RWPE2 (cell line): ENCODE results near the gene ZNF600.
"Not testable (repeated sequence)": the region's sequence is repeated elsewhere in the genome, so short reads cannot be mapped to it uniquely, and the experiment has no call there.

Experiments used
- ATAC-seq: fragments of 200-7000 bp; cut with Tn5 transposase; 3 replicates; pipeline ENCODE4 v1.9.1; 2021; ENCODE audit warnings: low read depth
- DNase-seq: peaks from one replicate; pipeline ENCODE4 v3.0.0-alpha.2; 2020; ENCODE audit warnings: low spot score
- H3K27ac ChIP-seq: fragments of 450-650 bp; 2 replicates; pipeline ENCODE4 v1.5.1; 2017; ENCODE audit warnings: mild to moderate bottlenecking; ENCODE audit not compliant: poor library complexity, severe bottlenecking
- H3K27me3 ChIP-seq: fragments of 250-450 bp; sonication (Bioruptor Pico); 2 replicates; pipeline ENCODE4 v1.5.1; 2021; ENCODE audit warnings: mild to moderate bottlenecking, moderate library complexity; ENCODE audit not compliant: insufficient read depth, poor library complexity, severe bottlenecking
- H3K36me3 ChIP-seq: fragments of 250-450 bp; sonication (Bioruptor Pico); 2 replicates; pipeline ENCODE4 v1.5.1; 2020; ENCODE audit warnings: low read depth, mild to moderate bottlenecking, moderate library complexity
- H3K4me1 ChIP-seq: fragments of 250-450 bp; sonication (Bioruptor Pico); 2 replicates; pipeline ENCODE4 v1.5.1; 2021; ENCODE audit warnings: mild to moderate bottlenecking, moderate library complexity; ENCODE audit not compliant: insufficient read depth, poor library complexity, severe bottlenecking
- H3K4me3 ChIP-seq: fragments of 250-450 bp; sonication (Bioruptor Pico); 2 replicates; pipeline ENCODE4 v1.5.1; 2021; ENCODE audit warnings: mild to moderate bottlenecking, moderate library complexity; ENCODE audit not compliant: severe bottlenecking
- H3K9me3 ChIP-seq: fragments of 250-450 bp; sonication (Bioruptor Pico); 2 replicates; pipeline ENCODE4 v1.5.1; 2021; ENCODE audit warnings: mild to moderate bottlenecking, moderate library complexity; ENCODE audit not compliant: severe bottlenecking
- CTCF ChIP-seq: fragments of 450-650 bp; IDR thresholded peaks from one replicate; pipeline ENCODE4 v1.5.1; 2017; ENCODE audit warnings: mild to moderate bottlenecking, moderate library complexity; ENCODE audit not compliant: poor library complexity, severe bottlenecking

ZNF600 gene

GRCh38 chr19:52722062-52723003, 64.3 kb downstream of the ZNF600 start:
- H3K4me1 ChIP-seq = peaks cover 11% of the 10 kb centered on the region
- H3K36me3 ChIP-seq = peaks cover 6% of the 10 kb centered on the region
- no peaks in the 10 kb centered on the region for H3K9me3 ChIP-seq
- no peak overlapping the region for H3K4me3 ChIP-seq
- H3K27me3 ChIP-seq = no peaks in the 10 kb centered on the region
- H3K27ac ChIP-seq = peak overlapping the region; percentile 43
- DNase-seq = peak; percentile 80
- no peak for TF ChIP-seq CTCF
- ATAC-seq = peak; percentile 95

DNA sequence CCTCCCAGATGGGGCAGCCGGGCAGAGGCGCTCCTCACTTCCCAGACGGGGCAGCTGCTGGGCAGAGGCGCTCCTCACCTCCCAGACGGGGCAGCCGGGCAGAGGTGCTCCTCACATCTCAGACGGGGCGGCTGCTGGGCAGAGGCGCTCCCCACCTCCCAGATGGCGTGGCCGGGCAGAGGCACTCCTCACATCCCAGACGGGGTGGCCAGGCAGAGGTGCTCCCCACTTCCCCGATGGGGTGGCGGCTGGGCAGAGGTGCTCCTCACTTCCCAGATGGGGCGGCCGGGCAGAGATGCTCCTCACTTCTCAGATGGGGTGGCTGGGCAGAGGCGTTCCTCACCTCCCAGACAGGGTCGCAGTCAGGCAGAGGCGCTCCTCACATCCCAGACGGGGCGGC, 66.0 kb downstream of the ZNF600 start:
- H3K9me3 ChIP-seq, ATAC-seq, H3K27ac ChIP-seq, DNase-seq, H3K36me3 ChIP-seq, H3K4me3 ChIP-seq, H3K27me3 ChIP-seq: not testable (repeated sequence)
- H3K4me1 ChIP-seq = peaks cover 11% of the 10 kb centered on the region

GRCh38 chr19:52716522-52716921, 70.1 kb downstream of the ZNF600 start:
- Histone ChIP-seq H3K4me3 (no peak overlapping the region), H3K9me3 (no peaks in the 10 kb centered on the region), H3K36me3 (peaks cover 11% of the 10 kb centered on the region; the same call in 1 of the 2 replicates), H3K4me1 (no peaks in the 10 kb centered on the region), H3K27ac (peak overlapping the region; percentile 47), H3K27me3 (no peaks in the 10 kb centered on the region)
- ATAC-seq = no peak
- no peak for DNase-seq
- no peak for TF ChIP-seq CTCF

DNA sequence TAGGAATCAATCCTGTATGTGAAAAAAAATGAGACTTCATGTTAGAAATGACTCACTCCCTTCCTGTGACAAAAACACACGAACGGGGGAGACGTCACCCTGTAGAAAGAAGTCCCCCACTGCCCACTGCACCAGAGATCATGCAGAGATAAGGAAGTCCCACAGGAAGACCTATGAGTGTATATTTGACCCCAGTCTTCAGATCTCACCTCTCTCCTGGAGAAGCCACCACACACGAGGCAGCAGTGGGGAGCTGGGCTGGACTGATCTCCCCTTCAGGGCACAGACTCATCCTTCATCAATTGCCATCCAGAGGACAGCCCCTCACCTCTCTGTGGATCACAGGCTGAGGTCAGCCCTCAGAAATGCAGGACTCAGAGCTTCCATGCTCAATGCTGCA, 70.7 kb downstream of the ZNF600 start:
- Histone ChIP-seq H3K27ac (peak overlapping the region; percentile 47), H3K36me3 (peaks cover 11% of the 10 kb centered on the region; the same call in 1 of the 2 replicates)
- DNase-seq, H3K4me3 ChIP-seq, H3K9me3 ChIP-seq, H3K4me1 ChIP-seq, H3K27me3 ChIP-seq: not testable (repeated sequence)
- peak; percentile 71 for ATAC-seq

DNA sequence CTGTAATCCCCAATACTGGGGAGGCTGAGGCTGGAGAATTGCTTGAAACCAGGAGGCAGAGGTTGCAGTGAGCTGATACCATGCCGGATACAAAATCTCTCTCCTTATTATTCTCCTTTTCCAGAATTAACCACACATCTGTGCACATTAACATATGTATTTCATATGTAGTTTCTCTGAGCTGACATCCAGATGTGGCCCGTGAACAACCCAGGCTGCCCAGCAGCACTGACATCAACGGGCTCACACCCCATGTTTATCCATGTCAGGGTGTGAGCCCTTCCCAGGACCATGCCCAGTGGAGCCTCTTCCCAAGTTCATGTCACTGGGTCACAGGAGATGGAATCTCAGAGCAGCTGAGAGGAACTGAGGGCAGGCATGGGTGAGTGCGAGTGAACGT, 71.3 kb downstream of the ZNF600 start:
- H3K27ac ChIP-seq = peak overlapping the region; percentile 47
- H3K36me3 ChIP-seq = peaks cover 11% of the 10 kb centered on the region; the same call in 1 of the 2 replicates
- not testable (repeated sequence) for H3K4me1 ChIP-seq, DNase-seq, H3K27me3 ChIP-seq, H3K9me3 ChIP-seq, H3K4me3 ChIP-seq, ATAC-seq
